ENCODE results near the gene CD300LB.

CD300LB gene

DNA sequence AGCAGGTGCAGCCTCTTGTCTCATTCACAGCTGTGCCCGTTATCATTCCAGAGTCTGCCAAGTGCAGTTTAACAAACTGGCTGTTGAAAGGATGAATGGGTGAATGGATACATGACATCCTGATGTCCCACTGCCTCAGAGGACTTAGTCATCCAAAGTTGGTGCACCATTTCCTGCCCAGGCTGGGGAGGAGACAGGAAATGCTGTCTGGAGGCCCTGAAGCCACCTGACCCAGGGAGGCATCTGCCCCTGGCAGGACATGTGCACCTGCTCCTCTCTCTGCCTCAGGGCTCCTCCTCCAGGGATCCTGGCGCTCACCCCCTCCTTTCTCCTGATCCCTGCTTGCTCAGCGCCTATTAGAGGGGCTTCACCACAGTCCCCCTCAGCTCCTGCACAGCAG is 16.5 kb upstream of the CD300LB start:
- no peak for FAIRE-seq

DNA sequence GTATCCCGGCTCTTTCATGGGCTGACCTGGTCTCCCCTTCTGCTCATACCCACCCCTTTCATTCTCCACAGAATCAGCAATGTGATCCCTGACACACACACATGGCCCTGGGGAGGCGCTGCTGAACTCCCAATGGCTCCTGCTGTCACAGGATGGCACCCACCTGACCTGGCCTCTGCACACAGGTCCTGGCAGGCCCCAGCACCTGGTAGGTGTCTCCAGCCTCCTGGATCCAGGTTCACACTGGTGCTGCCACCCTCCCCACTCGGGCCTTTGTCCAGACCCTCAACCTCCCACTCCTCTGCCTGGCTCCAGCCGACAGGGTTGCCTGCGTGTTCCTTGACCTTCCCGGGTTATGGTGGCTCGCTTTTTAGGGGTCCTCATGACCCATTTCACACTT is 16.0 kb upstream of the CD300LB start:
- no peak for FAIRE-seq

DNA sequence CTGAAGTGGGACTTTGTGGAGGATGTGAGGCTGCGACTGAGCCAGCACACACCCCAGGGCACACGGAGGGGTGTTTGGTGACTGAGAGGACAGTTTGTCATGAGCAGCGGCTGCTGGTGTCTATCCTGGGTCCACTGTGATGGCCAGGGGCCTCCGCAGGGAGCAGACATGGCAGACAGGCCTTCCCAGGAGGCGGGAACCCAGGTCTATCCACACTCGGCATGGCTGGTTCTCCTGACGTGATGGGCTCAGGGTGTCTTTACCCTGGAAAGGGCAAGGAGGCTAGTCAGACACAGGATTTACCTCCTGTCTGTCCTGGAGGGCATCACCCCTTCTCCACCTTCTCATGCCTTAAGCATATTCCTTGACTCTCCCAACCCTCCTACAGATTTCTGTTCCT is 15.3 kb upstream of the CD300LB start:
- no peak for FAIRE-seq

- no peak for FAIRE-seq
These were observed 14.6 kb upstream of the CD300LB start, which contains the start of gene CD300C for GRCh38 chr17:74545843-74546230. TSS of gene CD300C (minus strand) at chr17:74546115. CDS start at chr17:74545782, 333 bp downstream.

DNA sequence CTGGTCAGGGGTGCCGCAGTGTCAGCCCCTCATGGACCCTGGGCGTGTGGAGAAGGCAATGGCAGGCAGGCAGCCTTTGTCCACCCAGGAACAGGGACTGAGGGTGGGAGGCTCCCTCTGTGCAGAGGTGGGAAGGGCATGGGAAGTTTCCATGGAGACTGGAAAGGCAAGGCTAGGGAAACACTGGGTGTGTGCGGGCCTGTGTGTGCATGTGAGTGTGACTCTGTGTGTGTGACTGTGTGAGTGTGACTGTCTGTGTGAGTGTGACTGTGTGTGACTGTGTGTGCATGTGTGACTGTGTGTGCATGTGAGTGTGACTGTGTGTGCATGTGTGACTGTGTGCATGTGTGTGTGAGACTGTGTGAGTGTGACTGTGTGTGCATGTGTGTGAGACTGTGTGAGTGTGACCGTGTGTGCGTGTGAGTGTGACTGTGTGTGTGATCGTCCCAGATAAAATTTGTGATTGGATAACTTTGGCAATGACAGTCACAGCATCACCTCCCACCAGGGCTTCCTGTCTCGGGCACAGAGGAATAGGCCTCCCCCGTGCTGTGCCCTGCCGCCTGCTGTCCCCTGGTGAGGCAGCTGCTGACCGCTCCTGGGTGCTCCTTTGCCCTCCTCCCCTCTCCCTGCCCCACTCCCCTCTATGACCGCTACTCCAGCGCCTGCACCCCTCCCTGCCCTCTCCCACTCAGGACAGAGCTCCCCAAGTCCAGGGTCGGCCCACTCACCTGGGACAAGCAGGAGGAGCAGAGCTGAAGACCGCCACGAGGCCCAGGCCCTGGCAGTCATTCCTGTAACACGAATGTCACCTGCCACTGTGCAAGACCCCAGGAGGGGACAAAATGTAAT is 13.9 kb upstream of the CD300LB start:
- no peak for FAIRE-seq

DNA sequence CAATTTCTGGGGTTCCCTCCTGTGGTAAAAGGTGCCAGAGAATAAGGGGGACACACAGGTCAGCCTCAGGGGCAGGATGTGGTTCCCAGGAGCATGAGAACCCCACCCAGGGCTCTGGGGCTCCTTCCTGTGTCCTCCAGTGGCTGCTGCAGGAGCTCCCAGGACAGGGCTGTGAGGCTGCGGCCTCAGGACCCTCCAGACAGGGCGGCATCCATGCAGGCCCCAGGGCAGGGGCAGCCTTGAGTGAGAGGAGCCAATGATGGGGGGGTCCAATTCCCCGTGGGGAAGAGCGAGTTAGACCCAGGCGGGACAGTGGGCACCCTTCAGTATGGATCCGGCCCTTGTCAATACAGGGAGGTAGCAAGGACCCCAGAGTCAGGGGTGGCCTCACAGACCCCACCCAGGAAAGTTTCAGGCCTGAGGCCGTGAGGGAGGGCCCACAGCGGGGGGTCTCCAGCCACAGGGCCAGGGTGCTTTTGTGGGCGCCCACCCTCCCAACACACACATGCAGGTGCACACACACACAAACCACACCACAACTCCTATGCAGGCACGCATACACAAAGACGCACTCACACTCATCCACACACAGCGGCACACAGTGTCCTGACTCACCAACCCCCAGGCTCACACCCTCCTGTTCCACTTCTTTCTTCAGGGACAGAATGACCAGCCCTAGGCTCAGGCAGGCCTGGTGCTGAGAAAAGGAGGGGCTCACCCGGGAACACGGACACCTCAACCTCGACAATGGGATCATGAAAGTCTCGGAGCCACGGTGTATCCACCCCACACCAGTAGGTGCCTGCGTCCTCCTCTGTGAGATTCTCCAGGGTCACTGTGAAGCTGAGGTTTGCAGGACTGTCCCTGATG is 12.9 kb upstream of the CD300LB start:
- FAIRE-seq = no peak

DNA sequence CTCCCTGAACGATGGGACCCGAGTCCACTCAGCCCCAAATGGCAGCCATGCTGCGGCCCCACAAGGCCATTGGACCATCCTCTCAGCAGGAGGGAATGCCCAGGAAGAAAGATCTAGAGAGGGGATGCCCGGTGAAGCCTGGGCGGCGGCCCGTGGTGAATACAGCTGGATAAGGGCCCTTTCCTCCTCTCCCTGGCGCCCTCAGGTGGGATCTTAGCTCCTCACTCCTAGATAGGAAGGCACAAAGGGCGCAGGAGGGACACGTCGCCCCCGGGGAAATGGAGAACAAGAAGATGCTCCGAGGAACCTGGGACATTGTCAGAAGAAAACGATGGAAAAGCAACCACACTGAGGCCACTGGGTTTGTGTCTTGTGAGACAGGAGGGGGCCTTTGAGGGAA is 12.1 kb upstream of the CD300LB start:
- FAIRE-seq = no peak

- no peak for FAIRE-seq
These were observed 11.6 kb upstream of the CD300LB start for GRCh38 chr17:74542727-74543383.

- FAIRE-seq = no peak
These were observed 10.9 kb upstream of the CD300LB start for GRCh38 chr17:74542166-74542565.

GRCh38 chr17:74541176-74542111 is 10.2 kb upstream of the CD300LB start:
- no peak for FAIRE-seq

GRCh38 chr17:74539281-74539820 is 8.1 kb upstream of the CD300LB start:
- FAIRE-seq = no peak

GRCh38 chr17:74536890-74537289 is 5.6 kb upstream of the CD300LB start:
- no peak for FAIRE-seq

GRCh38 chr17:74532115-74532514 is 840 bp upstream of the CD300LB start:
- FAIRE-seq = no peak

DNA sequence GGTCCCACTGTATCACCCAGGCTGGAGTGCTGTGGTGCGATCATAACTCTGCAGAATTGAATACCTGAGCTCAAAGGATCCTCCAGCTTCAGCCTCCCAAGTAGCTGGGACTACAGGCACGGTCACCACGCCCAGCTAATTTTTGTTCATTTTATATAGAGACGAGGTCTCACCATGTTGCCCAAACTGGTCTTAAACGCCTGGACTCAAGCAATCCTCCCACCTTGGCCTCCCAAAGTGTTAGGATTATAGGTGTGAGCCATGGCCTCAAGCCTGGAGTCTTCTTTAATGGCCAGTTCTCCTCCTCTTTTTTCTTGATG is 484 bp downstream of the CD300LB start:
- FAIRE-seq = no peak

DNA sequence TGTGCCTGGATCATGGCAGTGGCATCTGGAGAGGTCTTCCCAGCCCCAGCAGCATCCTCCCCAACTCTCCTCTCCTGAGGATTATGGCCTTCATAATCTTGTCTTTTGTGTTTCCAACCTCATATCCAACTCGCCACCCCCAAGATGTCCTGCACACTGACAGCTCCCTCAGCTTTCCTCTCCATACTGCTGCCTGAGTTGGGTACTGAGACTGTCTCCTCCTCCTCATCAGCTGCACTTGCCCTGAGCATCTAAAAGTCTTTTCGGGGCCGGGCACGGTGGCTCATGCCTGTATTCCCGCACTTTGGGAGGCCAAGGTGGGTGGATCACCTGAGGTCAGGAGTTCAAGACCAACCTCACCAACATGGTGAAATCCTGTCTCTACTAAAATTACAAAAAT is 2.0 kb downstream of the CD300LB start:
- no peak for FAIRE-seq

DNA sequence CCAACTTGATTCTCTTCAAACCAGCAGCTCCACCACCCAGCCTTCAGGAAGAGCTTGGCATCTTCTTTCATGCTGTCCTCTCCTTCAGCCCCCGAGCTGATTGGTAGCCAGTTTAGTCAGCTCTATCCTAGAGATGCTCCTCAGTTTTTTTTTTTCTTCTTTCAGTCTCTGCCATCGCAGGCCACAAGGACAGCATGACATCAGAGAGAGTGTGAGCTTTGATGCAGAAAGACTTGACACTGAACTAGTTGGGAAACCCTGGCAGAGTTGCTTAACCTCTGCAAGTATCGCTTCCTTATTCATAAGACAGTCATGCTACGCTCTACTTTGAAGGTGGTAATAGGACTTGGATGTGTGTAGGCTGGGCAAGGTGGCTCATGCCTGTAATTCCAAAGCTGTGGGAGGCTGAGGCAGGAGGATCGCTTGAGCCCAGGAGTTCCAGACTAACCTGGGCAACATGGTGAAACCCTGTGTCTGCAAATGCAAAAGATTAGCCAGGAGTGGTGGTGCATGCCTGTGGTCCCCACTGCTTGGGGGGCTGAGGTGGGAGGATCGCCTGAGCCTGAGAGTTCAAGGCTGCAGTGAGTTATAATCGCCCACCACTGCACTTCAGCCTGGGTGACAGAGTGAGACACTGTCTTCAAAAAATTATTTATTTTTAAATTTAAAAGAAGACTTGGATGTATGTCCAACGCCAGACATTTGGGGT is 2.6 kb downstream of the CD300LB start:
- FAIRE-seq = no peak

- FAIRE-seq = no peak
These were observed 3.5 kb downstream of the CD300LB start for GRCh38 chr17:74527756-74528155.

DNA sequence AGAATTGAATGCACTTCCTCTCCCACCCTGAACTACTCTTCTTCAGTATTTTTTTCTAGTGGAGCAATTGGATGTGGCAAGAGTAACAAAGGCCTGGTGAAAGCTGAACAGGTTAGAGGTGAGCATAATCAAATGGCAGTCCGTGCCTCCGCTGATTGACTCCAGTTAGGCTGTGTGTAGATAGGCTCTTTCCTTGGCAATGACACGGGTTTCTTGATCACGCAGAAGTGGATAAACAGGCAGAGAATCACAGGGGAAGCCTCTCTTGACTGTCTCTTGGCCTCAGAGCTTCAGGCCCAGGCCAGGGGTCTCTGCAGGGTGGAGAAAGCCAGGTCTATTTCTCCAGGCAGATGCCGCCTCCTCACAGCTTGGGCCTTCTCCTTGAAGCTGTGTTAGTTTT is 4.2 kb downstream of the CD300LB start:
- FAIRE-seq = no peak

DNA sequence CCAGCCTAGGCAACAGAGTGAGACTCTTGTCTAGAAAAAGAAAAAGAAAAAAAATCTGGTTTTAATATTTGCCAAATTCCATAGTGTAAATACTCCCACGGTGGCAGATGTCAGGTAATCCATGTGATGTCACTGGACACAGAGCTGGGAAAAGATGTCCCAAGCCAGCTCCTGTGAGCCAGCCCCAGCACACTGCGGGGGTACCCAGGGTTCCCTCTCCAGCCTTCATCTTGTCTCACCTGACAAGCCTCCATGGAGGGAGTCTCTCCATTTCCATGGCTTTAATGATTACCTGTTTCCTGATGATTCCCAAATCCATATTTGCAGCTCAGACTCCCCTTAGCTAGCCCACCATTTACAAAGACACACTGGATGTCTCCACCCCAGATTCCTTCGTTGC is 4.6 kb downstream of the CD300LB start:
- no peak for FAIRE-seq

- FAIRE-seq = no peak
These were observed 5.4 kb downstream of the CD300LB start for GRCh38 chr17:74525781-74526288.

- no peak for FAIRE-seq
These were observed 5.9 kb downstream of the CD300LB start for GRCh38 chr17:74525465-74525725.
